CD4-positive, alpha-beta T cell (primary cell): Measurements from ENCODE around the gene SLAMF6. TPM values are rescaled to one million over a fixed set of nuclear protein-coding genes. Genes with fewer than 3 reads are reported as not detected.
A peak's percentile ranks its signal among the peaks of the same experiment; 100 is the strongest.

Experiments
- ATAC-seq: fragments of 200-7000 bp; cut with Tn5 transposase; one replicate; pipeline ENCODE4 v1.10.0; 2022; ENCODE audit warnings: mild to moderate bottlenecking; ENCODE audit not compliant: poor library complexity
- CTCF ChIA-PET: fragments of 350-600 bp; sonication (Branson Sonifier 250); formaldehyde crosslinking; loops from one replicate; lab custom pipeline; 2021; ENCODE audit warnings: antibody characterized with exemption, inconsistent platforms; lab: Charles Lee
- POLR2A ChIA-PET: fragments of 350-600 bp; sonication (Branson Sonifier 250); formaldehyde crosslinking; loops from one replicate; lab custom pipeline; 2021; ENCODE audit warnings: antibody characterized with exemption, inconsistent platforms; lab: Charles Lee
- DNase-seq, 14 experiments: peaks; one replicate each; pipeline ENCODE4 v3.0.0-alpha.2; 2013 to 2020; ENCODE audit warnings: mixed read lengths in 2 of 14
- H3K27ac ChIP-seq, 2 donors: one replicate each; pipeline versions ENCODE4 v1.5.1 to v1.7.0; 2013; ENCODE audit warnings: low read length in 2 of 2, low read depth in 1 of 2, mild to moderate bottlenecking in 1 of 2
- H3K27me3 ChIP-seq, 2 experiments: 1 replicate in 1 of 2; 2 replicates in 1 of 2; pipeline versions ENCODE4 v1.6.1 to v1.7.0; 2013; ENCODE audit warnings: low read length in 2 of 2, control low read depth in 1 of 2, mild to moderate bottlenecking in 1 of 2, moderate library complexity in 1 of 2; ENCODE audit not compliant: insufficient read depth in 2 of 2, control insufficient read depth in 1 of 2
- H3K36me3 ChIP-seq: one replicate; pipeline ENCODE4 v1.6.1; 2013; ENCODE audit warnings: low read length, control low read depth; ENCODE audit not compliant: insufficient read depth
- H3K4me1 ChIP-seq: one replicate; pipeline ENCODE4 v1.6.1; 2013; ENCODE audit warnings: low read length, control low read depth; ENCODE audit not compliant: insufficient read depth
- H3K4me3 ChIP-seq: one replicate; pipeline ENCODE4 v1.5.1; 2013; ENCODE audit warnings: mild to moderate bottlenecking, low read length, moderate library complexity
- H3K9me3 ChIP-seq, 2 experiments: 1 replicate in 1 of 2; 2 replicates in 1 of 2; pipeline versions ENCODE4 v1.6.1 to v1.7.0; 2013; ENCODE audit warnings: low read length in 2 of 2, mild to moderate bottlenecking in 2 of 2, control low read depth in 1 of 2, moderate library complexity in 1 of 2; ENCODE audit not compliant: control insufficient read depth in 1 of 2, insufficient read depth in 1 of 2
- H3K27ac Mint-ChIP-seq: one replicate; pipeline ENCODE4 v1.8.0; 2020; ENCODE audit warnings: mixed read lengths
- H3K27me3 Mint-ChIP-seq: one replicate; pipeline ENCODE4 v1.8.0; 2021; ENCODE audit warnings: mixed read lengths
- H3K36me3 Mint-ChIP-seq: one replicate; pipeline ENCODE4 v1.8.0; 2021; ENCODE audit warnings: low read depth, mixed read lengths
- H3K4me1 Mint-ChIP-seq: one replicate; pipeline ENCODE4 v1.8.0; 2021; ENCODE audit warnings: low read depth, mixed read lengths
- H3K4me3 Mint-ChIP-seq: one replicate; pipeline ENCODE4 v1.8.0; 2020; ENCODE audit warnings: mild to moderate bottlenecking, mixed read lengths
- H3K9me3 Mint-ChIP-seq: one replicate; pipeline ENCODE4 v1.8.0; 2020; ENCODE audit warnings: mixed read lengths
- CTCF ChIP-seq: fragments of 200-600 bp; IDR thresholded peaks from one replicate; pipeline ENCODE4 v1.8.0; 2022; ENCODE audit warnings: antibody characterized with exemption, mild to moderate bottlenecking
- intact Hi-C, 2 experiments: fragments of 100-400 bp; cut with DNase I in 1 of 2; cut with micrococcal nuclease in 1 of 2; formaldehyde crosslinking; loops; one replicate each; pipeline versions ENCODE4 v1.15.1 to v1.9.0; 2023 to 2025; cut with DNase I, micrococcal nuclease
- total RNA-seq, 174 experiments: library from RNA in 2 of 174; stranded (reverse) in 2 of 174; gene quantifications; one replicate each; pipeline ENCODE4 v1.2.3 and lab custom pipeline; 2021 to 2026

The SLAMF6 gene
- total RNA-seq, 2 experiments from 2014 or later, result 6.3 to 7.3 TPM

GRCh38 chr1:160558660-160559380, 35.8 kb upstream of the SLAMF6 start:
- Histone ChIP-seq H3K9me3 (no peaks in the 10 kb centered on the region), H3K27ac (peak overlapping the region; percentile 10 to 55), H3K4me3 (peak overlapping the region; percentile 24), H3K36me3 (peaks cover 11% of the 10 kb centered on the region), H3K27me3 (no peaks in the 10 kb centered on the region), H3K4me1 (peaks cover 26% of the 10 kb centered on the region)
- Mint-ChIP-seq H3K9me3 (peaks cover 2% of the 10 kb centered on the region), H3K36me3 (peaks cover 74% of the 10 kb centered on the region), H3K4me3 (peak overlapping the region; percentile 70), H3K27ac (peak overlapping the region; percentile 83), H3K4me1 (peaks cover 67% of the 10 kb centered on the region), H3K27me3 (no peaks in the 10 kb centered on the region)
- DNase-seq, result peak in 1 of 14 experiments; percentile 74
- POLR2A ChIA-PET, result interaction anchor here (1.1 to 12.1 kb wide), 4 partner anchors 9 to 18 kb away, joined by 3 to 189 read pairs (median 8); partner anchors contain the start of gene CD84
- no peak for ATAC-seq
- intact Hi-C loops, result no loop called here
- TF ChIP-seq CTCF, result no peak
- CTCF ChIA-PET, result interaction anchor here (0.9 to 2.8 kb wide), 6 partner anchors 9 to 48 kb away, joined by 4 to 9 read pairs (median 6); no protein-coding TSS in a partner anchor

DNA sequence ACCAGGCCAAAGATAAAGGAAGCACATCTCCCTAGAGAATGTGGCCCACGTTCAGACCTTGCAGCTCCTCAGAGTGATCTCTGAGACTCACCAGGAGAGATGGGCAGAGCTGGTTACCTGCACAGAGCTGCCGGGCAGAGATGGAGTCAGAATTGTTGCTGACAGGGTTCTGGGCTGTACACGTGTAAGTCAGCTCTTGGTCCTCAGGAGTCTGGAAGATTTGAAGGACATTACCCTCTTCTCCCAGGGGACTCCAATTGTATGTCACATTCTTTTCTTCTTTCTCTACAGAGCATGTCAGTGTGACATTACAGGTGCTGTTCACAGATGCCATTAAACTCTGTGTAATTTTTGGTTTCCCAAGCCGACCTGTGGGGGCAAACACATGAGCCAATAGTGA, 30.7 kb upstream of the SLAMF6 start:
- ChIA-PET POLR2A (interaction anchor here (0.7 to 3.4 kb wide), 4 partner anchors 10 to 126 kb away, joined by 3 to 13 read pairs (median 4); no protein-coding TSS in a partner anchor), CTCF (interaction anchor here (0.8 kb wide), 1 partner anchor 53 kb away, joined by 3 read pairs; no protein-coding TSS in a partner anchor)
- H3K36me3 ChIP-seq, result peaks cover 51% of the 10 kb centered on the region
- Mint-ChIP-seq H3K36me3 (peaks cover 75% of the 10 kb centered on the region), H3K4me3 (no peak overlapping the region), H3K27me3 (no peaks in the 10 kb centered on the region), H3K9me3 (no peaks in the 10 kb centered on the region), H3K27ac (no peak overlapping the region), H3K4me1 (peaks cover 41% of the 10 kb centered on the region)
- no peak for DNase-seq
- ATAC-seq, result no peak
- intact Hi-C loops, result loop anchor here (5.0 kb wide), 2 partner anchors 34 to 36 kb away; no protein-coding TSS in a partner anchor
- no peak overlapping the region for H3K4me3 ChIP-seq
- no peak for TF ChIP-seq CTCF
- no peaks in the 10 kb centered on the region for H3K27me3 ChIP-seq
- peaks cover 23% of the 10 kb centered on the region for H3K4me1 ChIP-seq
- no peak overlapping the region for H3K27ac ChIP-seq
- no peaks in the 10 kb centered on the region for H3K9me3 ChIP-seq

GRCh38 chr1:160552425-160552824, 29.4 kb upstream of the SLAMF6 start:
- no peak for TF ChIP-seq CTCF
- peaks cover 62% of the 10 kb centered on the region for H3K36me3 ChIP-seq
- Mint-ChIP-seq H3K9me3 (no peaks in the 10 kb centered on the region), H3K36me3 (peaks cover 83% of the 10 kb centered on the region), H3K27ac (peak overlapping the region; percentile 53), H3K4me3 (no peak overlapping the region), H3K4me1 (peaks cover 38% of the 10 kb centered on the region), H3K27me3 (no peaks in the 10 kb centered on the region)
- H3K4me3 ChIP-seq, result no peak overlapping the region
- ChIA-PET POLR2A (interaction anchor here (0.7 to 1.5 kb wide), 5 partner anchors 11 to 57 kb away, joined by 3 to 4 read pairs (median 3); no protein-coding TSS in a partner anchor), CTCF (interaction anchor here (0.9 kb wide), 1 partner anchor 55 kb away, joined by 4 read pairs; no protein-coding TSS in a partner anchor)
- H3K4me1 ChIP-seq, result peaks cover 14% of the 10 kb centered on the region
- ATAC-seq (no peak), DNase-seq (no peak)
- H3K27ac ChIP-seq, result no peak overlapping the region
- intact Hi-C loops, result loop anchor here (5.0 kb wide), 2 partner anchors 35 kb away; no protein-coding TSS in a partner anchor
- no peaks in the 10 kb centered on the region for H3K9me3 ChIP-seq
- no peaks in the 10 kb centered on the region for H3K27me3 ChIP-seq
